Measurements from ENCODE around the gene S100Z.
A peak's percentile ranks its signal among the peaks of the same experiment; 100 is the strongest.

Gene S100Z

GRCh38 chr5:76867038-76867437 is 17.2 kb downstream of the S100Z start:
- no peaks in the 10 kb centered on the region for H3K36me3 ChIP-seq
- H3K9me3 ChIP-seq: no peaks in the 10 kb centered on the region
- no peak overlapping the region for H3K4me3 ChIP-seq (ENCODE audit: low read depth in 1 of 2, low read length in 1 of 2)
- H3K4me1 ChIP-seq (ENCODE audit: control insufficient read depth in 1 of 2, insufficient read depth in 1 of 2, low read depth in 1 of 2, low read length in 1 of 2): no peaks in the 10 kb centered on the region
- no peak overlapping the region for H3K27ac ChIP-seq
- TF ChIP-seq CTCF (IDR thresholded peaks at IDR 0.05): no peak
- H3K27me3 ChIP-seq: no peaks in the 10 kb centered on the region

GRCh38 chr5:76867827-76868693 is 18.2 kb downstream of the S100Z start:
- no peaks in the 10 kb centered on the region for H3K27me3 ChIP-seq

GRCh38 chr5:76870046-76870445 is 20.2 kb downstream of the S100Z start:
- Histone ChIP-seq H3K27ac (no peak overlapping the region), H3K4me1 (ENCODE audit: control insufficient read depth in 1 of 2, insufficient read depth in 1 of 2, low read depth in 1 of 2, low read length in 1 of 2) (no peaks in the 10 kb centered on the region), H3K27me3 (no peaks in the 10 kb centered on the region), H3K4me3 (ENCODE audit: low read depth in 1 of 2, low read length in 1 of 2) (no peak overlapping the region), H3K36me3 (no peaks in the 10 kb centered on the region), H3K9me3 (no peaks in the 10 kb centered on the region)
- no peak for TF ChIP-seq CTCF (IDR thresholded peaks at IDR 0.05)

More at GRCh38 chr5:76867827-76868693, 18.2 kb downstream of the S100Z start:
- no peaks in the 10 kb centered on the region for H3K4me1 ChIP-seq (ENCODE audit: control insufficient read depth in 1 of 2, insufficient read depth in 1 of 2, low read depth in 1 of 2, low read length in 1 of 2)
- peak; percentile 90 for TF ChIP-seq CTCF (IDR thresholded peaks at IDR 0.05)
- H3K27ac ChIP-seq: no peak overlapping the region
- no peaks in the 10 kb centered on the region for H3K9me3 ChIP-seq
- H3K4me3 ChIP-seq (ENCODE audit: low read depth in 1 of 2, low read length in 1 of 2): no peak overlapping the region
- no peaks in the 10 kb centered on the region for H3K36me3 ChIP-seq

- Histone ChIP-seq H3K27me3 (no peaks in the 10 kb centered on the region), H3K27ac (no peak overlapping the region), H3K4me1 (ENCODE audit: control insufficient read depth in 1 of 2, insufficient read depth in 1 of 2, low read depth in 1 of 2, low read length in 1 of 2) (no peaks in the 10 kb centered on the region), H3K4me3 (ENCODE audit: low read depth in 1 of 2, low read length in 1 of 2) (no peak overlapping the region), H3K36me3 (no peaks in the 10 kb centered on the region), H3K9me3 (no peaks in the 10 kb centered on the region)
- TF ChIP-seq CTCF (IDR thresholded peaks at IDR 0.05): no peak
Observed at GRCh38 chr5:76874088-76874581, 24.3 kb downstream of the S100Z start.

- no peak overlapping the region for H3K4me3 ChIP-seq (ENCODE audit: low read depth in 1 of 2, low read length in 1 of 2)
- H3K36me3 ChIP-seq: no peaks in the 10 kb centered on the region
- no peaks in the 10 kb centered on the region for H3K9me3 ChIP-seq
- H3K27ac ChIP-seq: no peak overlapping the region
- TF ChIP-seq CTCF (IDR thresholded peaks at IDR 0.05): no peak
- H3K4me1 ChIP-seq (ENCODE audit: control insufficient read depth in 1 of 2, insufficient read depth in 1 of 2, low read depth in 1 of 2, low read length in 1 of 2): no peaks in the 10 kb centered on the region
- H3K27me3 ChIP-seq: no peaks in the 10 kb centered on the region
Observed at GRCh38 chr5:76888733-76889300, 39.0 kb downstream of the S100Z start.
